ENCODE measurements around the gene SLC6A11.

Gene SLC6A11

DNA sequence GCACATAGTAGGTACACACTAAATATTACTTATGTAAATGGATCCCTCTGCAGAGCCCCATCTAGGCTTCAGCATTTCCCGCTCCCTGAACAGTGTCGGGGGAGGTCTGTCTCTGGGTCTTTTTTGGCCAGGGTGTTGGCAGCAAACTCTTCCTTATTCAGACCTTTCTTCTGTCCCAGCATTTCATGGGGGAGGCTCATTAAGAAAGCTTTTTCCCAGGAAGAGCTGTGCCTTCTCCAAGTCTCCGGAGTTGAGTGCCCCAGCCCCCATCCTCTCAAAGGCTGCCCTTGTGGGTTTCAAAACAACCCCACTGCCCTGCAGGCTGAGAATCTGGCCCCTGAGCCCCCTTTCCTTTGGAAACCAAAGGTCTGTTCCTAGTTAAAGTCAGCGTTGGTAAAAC is 25.1 kb downstream of the SLC6A11 start:
- no peak for DNase-seq (ENCODE audit: low read depth in 2 of 2)

DNA sequence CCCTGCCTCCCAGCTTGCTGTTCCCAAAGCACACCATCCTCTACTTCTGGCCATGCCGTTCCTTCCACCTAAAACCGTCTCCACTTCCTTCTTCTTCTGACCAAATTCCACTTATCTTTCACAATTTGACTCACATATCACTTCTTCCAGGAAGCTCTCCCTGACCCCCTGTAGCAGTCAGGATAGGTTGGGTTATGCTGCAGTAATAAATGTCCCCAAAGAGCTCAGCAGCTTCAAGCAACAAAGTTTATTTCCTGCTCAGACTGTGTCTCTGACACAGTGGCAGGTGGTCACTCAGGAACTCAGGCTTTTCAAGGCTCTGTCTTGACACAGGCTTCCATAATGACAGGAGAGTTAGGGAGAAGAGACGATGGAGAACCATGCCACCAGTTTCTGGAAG is 27.4 kb downstream of the SLC6A11 start:
- DNase-seq (ENCODE audit: low read depth in 2 of 2), result no peak

DNA sequence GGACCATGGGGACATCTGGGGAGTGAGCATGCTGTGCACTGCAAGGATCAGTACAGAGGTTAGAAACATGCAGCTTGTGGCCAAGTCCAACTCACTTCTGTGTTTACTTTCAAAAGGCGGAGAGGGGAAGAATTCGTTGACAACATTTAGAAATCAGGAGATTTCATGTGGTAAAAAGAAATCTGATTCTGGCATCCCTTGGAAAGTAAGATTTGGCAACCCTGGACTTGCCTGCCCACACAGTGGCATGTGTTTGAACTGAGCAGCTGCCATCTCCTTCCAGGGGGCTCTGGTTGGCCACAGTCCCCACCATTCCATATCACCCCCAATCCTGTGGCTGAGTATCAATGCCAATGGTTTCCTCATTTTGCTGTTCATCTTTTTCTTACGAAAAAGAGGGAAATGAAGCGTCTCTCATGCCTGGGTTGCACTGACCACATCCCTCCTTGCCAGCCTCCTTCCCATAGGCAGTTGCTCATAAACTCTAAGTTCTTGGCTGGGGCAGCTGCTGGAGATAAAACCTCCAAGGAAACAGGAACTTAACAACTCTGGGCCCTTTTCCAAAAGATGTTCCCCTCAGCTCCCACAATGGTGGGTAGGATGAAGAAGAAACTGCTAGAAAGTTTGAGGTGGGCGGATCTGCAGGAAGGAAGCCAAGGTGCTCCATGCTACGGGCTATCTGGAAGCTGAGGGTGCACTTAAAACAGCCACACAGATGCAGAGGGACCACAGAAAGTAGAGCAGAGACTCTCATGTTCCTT is 29.2 kb downstream of the SLC6A11 start:
- DNase-seq (ENCODE audit: low read depth in 2 of 2), result no peak

DNA sequence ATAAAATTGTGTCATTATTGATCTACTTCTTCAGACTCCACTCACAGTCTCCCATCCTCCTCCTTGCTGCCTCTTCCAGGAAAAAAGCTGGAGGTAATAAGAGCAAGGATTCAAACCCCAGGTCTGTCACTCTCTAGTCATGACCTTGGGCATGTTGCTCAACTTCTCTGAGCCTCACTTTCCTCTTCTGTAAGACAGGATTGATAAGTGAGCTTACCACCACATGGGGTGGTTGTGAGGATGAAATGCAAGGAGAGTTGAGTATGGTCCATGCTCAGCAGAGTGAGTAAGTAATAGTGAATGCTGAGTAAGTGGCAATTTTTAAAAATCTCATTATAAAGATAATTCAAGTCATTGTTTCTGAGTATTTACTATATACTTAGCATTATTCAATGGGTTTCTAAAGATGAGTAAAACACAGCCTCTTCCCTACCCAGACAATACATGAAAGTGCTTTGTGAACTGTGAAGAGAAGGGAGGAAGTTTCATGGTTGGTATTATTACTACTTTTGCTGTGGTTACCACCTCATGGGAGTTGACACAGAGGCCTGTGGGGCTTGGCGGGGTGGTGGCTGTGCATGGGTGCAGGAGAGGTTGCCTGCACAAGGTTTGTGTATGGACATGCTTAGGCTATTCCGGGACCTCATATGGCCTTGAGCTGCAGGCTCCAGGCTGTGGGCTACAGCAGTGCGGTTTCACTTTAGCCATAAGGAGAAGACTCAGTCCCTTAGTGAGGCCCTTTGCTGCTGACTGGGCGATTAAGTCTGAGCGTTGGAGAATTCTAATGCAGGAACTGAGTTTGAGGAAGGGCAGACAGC is 30.0 kb downstream of the SLC6A11 start:
- no peak for DNase-seq (ENCODE audit: low read depth in 2 of 2)

DNA sequence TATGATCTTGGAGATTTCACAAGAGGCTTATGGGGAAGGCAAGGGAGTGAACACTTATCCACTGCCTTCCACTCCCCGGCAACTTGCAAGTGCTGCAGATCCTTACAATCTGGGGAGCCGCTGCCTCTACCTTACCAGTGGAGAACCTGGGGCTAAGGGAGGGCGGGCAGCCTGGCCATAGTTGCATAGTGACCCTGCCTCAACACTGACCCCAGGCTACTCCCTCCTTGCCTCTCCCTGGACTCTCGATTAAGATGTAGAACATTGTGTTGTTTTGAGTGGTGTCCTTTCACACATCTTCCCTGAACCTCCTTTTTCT is 30.6 kb downstream of the SLC6A11 start:
- DNase-seq (ENCODE audit: low read depth in 2 of 2), result no peak

DNA sequence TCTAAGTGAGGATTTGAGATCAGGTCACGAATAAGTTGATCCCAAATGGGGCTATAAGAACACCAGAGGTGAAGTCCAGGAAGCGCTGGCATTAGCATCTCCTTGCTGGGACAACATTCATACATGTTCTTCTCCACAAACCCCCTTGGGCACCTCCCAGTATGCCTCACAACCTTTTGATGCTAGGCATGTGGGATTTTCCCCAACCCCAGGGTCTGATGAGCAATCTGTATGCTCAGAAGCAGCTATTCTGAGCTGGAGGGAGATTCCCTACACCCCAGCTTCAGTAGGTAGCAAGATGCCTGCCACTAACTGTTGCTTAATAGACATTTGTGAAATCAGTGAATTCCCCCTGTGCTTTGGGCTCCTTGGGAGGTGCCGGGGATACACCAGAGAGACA is 32.2 kb downstream of the SLC6A11 start:
- DNase-seq (ENCODE audit: low read depth in 2 of 2), result peak; percentile 23 to 28

DNA sequence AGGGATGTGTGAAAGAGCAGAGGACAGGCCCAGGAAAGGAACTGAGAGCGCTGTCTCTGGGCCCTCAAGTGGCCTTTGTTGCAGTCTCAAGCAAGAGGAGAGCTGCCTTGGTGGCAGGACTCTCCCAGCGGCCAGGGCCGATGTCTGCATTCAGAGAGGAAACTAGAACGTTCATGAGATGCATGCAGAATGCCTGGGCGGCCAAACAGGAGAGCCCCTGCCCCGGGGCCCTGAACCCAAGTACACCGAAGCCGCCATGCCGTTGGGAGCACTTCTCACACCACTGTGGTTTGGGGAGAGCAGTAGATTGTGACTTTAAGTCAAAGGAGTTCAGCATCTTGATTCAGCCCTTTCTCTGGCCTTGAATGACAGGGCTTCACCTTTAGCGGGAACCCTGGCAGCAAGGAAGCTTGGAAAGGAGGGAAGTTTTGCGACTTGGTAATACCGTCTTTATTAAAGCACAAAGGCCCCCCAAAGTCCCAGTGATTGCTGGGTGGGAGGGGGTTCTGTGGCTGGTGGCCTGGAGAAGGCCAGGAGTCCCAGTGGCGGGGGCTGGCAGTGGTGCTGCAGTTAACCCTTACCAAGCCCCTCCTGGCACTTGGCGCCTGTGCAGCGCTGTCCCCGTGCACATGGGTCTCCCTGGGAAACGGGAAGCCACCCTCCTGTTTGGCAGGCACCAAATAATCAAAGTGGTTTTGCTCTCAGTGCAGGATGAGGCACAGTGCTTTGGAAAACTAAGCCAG is 36.2 kb downstream of the SLC6A11 start:
- DNase-seq (ENCODE audit: low read depth in 2 of 2), result no peak

DNA sequence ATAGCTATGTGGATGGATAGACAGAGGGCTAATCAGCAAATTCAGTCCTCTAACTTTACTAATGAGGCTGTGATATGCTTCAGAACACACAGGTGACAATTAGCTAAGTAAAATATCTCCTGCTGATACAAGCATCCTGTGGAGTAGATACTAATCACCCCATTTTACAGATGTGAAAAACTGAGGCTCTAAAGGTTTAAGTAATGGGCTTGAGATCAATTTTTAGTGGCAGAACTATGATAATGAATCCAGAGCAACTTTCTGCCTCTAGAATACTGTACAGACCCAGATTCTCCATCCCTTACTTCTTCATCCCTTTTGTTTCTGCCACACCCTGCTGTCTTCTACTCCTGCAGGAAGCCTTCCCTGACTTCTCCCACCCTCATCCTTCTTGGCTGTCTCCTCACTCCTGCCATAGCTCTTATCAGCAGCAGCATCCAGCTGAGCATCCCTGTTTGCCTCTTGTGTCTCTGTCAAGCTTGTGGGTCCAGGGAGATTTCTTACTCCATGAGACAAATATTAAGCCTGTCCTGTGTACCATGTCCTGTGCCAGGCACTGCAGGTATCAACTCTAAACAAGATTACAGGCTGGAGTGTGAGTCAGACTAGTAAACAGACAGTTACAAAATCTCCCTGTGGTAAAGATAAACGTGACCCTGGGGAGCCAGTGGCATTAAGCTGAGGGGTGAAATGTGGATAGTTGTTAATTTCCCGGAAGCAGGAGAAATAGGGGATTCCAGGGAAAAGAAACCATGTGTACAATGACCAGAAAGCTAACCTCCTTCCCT is 39.2 kb downstream of the SLC6A11 start:
- DNase-seq (ENCODE audit: low read depth in 2 of 2), result no peak

DNA sequence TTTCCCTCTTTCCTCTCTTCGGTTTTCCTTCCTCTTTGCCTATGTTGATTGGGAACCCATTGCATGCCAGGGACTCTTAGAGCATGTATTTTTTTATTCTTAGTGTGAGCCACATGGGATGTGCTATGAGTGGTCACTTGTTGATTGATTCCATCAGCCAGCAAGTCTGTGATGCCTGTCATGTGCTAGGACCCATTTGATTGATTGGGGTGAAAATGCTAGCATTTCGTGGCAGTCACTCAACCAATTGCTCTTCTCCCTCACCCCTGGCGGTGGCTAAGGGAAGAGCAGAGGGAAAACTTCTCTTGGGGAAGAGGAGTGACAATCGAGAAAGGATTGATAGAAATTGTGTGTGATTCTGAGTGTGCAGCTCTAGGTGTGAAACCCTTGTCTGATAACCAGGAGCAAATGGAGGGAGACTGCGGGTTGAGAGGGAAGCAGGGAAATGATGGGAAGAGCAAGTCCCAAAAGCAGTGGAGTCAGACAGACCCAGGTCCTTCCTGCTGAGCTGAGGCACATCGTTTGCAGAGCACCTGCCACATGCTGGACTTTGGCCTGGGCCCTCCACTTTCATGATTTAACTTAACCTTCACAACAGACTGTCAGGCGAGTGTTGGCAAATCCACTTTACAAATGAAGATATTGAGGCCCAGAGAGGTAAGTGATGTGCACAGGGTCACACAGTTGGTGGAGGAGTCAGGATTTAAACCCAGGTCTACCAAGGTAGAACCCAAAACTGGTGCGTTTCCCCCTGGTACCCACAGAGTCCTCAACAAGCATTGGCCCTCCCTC is 40.0 kb downstream of the SLC6A11 start:
- DNase-seq (ENCODE audit: low read depth in 2 of 2), result no peak

DNA sequence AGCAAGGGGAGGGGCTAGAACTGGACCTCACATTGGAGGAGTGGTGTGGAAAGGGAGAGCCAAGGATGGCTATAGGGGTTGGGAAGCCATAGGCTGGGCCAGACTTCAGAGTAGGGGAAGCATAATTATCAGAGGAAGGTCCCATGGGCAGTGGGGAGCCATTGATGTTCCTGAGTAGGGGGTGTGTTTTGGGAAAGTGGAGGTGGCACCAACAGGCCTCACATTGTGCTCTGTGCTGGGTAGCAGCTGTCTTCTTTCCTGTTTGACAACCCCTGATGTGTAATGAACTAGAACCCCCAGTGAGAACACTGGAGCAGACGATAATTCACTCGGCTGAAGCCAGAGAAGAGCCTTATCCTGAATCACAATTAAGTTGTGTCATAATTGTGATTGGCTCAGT is 41.2 kb downstream of the SLC6A11 start:
- DNase-seq (ENCODE audit: low read depth in 2 of 2), result no peak

DNA sequence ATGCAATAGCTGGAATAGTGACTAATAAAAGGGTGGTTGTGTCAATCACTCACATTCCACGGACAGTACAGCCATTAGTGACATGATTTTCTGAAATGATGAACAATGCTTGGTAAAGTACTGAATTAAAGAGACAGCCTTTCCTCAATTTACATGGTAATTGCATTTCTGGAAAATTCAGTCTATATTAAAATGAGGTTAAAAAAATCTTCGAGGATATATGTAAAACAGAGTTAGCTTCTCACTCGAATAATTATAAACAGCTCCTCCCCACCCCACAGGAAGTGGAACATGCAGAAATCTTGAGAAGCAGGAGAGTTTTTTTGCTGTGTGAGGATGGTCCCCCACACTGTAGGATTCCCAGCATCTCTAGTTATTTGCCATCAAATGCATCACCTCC is 42.1 kb downstream of the SLC6A11 start:
- no peak for DNase-seq (ENCODE audit: low read depth in 2 of 2)

DNA sequence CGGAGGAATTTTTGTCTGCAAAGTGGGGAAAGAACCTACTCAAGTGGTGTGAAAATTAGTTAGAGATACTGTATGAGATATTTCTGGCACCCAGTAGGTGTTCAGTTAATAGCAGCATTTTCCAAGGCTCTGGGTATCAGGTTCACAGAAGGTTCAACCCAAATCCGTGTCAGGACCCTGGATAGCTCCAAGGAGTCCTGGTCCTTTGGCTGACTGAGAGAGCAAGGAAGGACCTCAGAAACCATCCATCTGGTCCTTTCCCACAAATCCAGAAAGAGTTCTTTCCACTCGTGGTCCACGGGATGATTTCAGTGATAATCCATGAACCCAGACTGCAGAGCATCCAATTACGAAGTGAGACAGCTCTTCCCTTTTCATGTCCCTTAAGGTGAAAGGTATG is 51.4 kb downstream of the SLC6A11 start:
- no peak for DNase-seq (ENCODE audit: low read depth in 2 of 2)

DNA sequence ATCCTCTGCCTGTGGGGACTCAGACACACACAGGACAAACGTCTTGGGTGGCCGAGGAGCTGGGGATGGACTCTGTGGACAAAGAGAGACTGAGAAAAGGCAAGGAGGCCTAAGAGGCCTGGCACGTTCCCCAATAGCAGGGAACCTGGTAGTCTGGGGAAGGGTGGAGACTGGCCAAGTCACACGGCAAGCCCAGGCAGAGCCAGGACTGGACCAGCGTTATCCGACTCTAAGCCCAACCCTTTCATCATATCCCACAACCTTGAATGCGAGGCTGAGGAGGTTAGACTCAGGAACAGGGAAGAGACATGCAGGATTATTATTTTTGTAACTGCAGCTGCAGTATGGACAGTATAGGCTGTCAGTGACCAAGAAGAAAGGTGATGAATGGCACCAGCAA is 53.4 kb downstream of the SLC6A11 start:
- DNase-seq (ENCODE audit: low read depth in 2 of 2), result no peak

DNA sequence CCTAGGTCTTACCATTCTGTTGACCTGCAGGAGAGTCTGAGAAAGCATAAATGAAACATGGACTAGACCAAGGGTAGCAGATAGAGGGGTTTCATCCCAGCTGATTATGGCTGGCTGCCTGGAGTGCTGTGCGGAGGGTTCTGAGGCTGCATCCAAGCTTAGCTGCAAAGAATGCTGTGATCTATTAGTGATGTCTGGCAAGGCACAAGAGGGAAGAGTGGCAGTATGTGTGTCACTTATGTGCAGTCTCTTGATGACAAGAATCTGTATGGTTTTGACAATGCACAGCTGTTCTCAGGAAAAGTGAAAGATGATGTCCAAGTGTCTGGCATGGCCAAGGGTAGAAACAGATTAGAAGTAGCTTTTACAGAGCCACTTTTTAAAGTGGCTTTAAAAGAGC is 54.3 kb downstream of the SLC6A11 start:
- no peak for DNase-seq (ENCODE audit: low read depth in 2 of 2)

DNA sequence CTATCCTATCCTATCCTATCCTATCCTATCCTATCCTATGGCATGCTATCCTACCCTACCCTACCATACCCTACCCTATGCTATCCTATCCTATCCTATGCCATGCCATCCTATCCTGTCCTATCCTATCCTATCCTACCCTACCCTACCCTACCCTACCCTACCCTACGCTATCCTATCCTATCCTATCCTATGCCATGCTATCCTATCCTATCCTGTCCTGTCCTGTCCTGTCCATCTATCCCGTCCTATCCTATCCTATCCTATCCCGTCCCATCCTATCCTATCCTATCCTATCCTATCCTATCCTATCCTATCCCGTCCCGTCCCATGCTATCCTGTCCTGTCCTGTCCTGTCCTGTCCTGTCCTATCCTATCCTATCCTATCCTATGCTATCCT is 57.4 kb downstream of the SLC6A11 start:
- no peak for DNase-seq (ENCODE audit: low read depth in 2 of 2)

DNA sequence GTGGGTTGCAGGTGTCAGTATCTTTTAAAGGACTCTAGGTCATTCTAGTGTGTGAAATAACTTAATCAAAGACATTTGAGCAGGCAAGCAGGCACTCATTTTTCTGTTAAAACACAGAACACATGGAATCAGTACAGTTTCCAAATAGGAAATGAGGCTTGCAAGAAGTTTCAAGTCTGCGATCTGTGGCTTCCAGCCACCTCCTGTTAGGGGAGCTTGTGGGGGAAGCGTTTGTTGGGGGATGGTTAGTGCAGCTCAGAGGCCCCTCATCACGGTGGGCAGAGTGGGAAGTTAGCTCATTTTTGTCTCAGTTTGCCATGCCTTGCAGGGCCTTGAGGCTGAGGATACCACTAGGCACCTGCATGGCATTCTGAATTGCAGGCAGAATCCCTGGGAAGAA is 59.9 kb downstream of the SLC6A11 start:
- no peak for DNase-seq (ENCODE audit: low read depth in 2 of 2)

DNA sequence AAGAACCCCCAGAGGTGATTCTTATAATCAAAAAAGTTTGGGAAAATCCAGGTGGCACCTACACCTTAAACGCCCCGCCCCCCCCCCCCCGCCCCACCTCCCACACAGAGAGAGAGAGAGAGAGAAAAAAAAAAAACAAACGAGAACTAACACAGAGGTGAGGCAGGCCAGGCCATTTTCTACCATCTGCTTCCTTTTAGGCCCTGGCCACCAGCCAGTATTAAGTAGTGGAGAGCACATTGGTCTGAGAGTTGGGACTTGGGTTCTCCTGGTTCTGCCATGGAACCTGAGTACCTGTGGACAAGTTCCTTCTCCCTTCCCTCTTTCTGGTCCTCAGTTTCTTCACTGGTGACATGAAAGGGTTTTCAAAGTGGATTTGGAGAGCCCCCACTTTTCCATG is 60.6 kb downstream of the SLC6A11 start:
- DNase-seq (ENCODE audit: low read depth in 2 of 2), result no peak

DNA sequence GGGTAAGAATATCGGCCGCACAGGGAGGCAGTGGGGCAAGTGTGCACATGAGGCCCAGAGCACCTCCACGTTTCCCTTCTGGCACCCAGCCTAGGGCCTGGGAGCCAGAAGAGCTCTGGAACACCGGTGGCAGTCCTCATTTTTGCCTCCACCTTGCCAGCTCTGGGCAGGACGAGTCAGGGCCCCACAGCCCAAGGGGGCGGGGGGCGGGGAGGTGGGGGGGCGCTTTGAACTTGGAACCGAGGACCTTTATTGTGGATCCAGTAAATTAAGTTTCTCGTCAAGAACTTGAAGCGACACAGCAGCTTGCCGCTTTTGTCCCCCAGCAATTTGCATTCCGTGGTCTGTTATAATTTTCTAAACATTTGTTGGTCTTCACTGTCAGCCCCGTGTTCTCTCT is 66.8 kb downstream of the SLC6A11 start:
- no peak for DNase-seq (ENCODE audit: low read depth in 2 of 2)

DNA sequence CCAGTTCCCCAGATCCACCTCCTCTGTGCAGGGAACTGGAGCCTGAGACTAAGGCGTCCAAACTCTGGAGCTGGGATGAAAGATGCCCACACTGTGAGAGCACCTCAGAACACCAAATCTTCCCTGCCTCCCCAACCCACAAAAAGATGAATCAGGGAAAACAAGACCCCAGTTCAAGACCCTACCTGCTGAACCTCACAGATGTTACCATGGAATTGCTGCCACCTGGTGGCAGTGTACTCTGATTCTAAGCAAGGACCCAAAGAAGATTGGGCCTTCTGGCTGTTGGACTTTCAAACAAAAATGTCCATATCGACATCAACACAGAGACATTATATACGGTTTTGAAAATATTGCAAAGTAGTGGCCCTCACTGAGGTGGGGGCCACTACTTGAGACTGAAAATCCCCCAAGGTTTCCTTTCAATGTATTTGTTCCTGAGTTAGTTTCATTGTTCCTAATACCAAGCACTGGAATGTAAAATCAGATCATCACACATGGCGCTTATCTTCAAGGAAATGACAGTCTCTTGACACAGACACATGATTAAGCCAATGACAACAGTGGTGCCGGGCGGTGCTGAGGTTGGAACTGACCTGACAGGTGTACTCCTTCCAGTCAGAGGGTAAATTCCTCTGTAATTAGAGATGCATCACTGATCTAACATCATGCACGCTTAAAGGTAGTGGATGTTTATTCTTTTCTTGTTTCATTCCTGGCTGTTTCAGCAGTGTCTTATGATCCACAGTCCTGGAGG is 67.6 kb downstream of the SLC6A11 start:
- DNase-seq (ENCODE audit: low read depth in 2 of 2), result no peak

DNA sequence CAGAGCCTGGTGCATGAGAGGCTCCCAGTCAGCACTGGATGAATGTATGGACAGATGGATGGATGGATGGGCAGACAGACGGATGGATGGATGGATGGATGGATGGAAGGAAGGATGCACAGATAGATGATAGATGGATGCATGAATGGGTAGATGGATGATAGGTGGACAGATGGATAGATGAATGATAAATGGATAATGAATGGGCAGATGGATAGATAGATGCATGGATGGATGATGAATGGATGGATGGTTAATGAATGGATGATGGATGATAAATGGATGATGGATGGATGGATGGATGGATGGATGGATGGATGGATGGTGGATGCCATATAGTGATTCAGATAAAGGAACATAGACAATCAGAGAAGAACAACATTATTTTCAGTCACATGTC is 71.0 kb downstream of the SLC6A11 start:
- DNase-seq (ENCODE audit: low read depth in 2 of 2), result no peak
